ENCODE measurements around the gene AGBL1. TPM values are rescaled to one million over a fixed set of nuclear protein-coding genes. Genes with fewer than 3 reads are reported as not detected.

Gene AGBL1
- total RNA-seq, 6 experiments from 2014 or later, result not detected

DNA sequence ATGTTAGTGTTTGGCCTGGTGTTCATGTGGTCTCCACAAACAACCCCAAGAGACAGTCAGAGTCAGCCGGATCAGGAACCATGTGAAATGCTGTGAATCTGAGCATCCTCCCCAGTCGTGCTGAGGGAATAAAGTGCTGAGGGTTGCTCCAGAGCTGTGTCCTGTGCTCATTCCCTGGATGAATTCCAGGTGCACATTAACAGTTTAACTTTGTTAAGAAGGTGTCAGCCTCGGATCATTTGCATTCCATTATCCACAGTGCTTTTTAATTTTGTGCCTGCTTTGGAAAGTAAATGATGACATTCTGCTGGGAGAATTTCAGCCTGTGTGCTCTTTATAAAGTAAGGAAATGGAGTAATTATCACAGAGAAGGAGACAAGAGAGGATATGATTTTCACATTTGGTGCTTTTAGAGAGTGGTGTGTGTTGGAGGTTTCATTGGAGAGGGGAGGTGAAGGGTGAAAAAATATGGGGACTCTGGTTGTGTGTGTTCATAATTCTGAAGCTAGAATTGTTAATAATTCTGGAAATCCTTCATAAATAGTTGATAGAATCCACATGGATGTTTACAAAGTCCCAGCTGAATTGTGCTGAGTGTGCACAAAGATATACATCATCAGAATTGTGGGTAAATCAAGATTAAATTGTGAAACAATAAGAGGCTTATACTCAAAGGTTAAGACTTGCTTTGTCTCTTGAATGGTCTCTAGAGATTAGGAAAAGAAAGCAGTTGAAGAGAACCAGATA lies 621.4 kb downstream of the AGBL1 start:
- ATAC-seq (no peak), DNase-seq (no peak)
- TF ChIP-seq POLR2A (IDR thresholded peaks at IDR 0.05), result no peak
- TF ChIP-seq, protein P1, sequence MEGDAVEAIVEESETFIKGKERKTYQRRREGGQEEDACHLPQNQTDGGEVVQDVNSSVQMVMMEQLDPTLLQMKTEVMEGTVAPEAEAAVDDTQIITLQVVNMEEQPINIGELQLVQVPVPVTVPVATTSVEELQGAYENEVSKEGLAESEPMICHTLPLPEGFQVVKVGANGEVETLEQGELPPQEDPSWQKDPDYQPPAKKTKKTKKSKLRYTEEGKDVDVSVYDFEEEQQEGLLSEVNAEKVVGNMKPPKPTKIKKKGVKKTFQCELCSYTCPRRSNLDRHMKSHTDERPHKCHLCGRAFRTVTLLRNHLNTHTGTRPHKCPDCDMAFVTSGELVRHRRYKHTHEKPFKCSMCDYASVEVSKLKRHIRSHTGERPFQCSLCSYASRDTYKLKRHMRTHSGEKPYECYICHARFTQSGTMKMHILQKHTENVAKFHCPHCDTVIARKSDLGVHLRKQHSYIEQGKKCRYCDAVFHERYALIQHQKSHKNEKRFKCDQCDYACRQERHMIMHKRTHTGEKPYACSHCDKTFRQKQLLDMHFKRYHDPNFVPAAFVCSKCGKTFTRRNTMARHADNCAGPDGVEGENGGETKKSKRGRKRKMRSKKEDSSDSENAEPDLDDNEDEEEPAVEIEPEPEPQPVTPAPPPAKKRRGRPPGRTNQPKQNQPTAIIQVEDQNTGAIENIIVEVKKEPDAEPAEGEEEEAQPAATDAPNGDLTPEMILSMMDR (IDR thresholded peaks at IDR 0.05), result no peak
- Histone ChIP-seq H3K9me3 (no peaks in the 10 kb centered on the region), H3K4me3 (no peak overlapping the region), H3K4me1 (no peaks in the 10 kb centered on the region), H3K27me3 (no peaks in the 10 kb centered on the region), H3K27ac (no peak overlapping the region), H3K36me3 (no peaks in the 10 kb centered on the region)
- 20% methylated on average over 3 of the region's 3 CpGs for WGBS (ENCODE audit: insufficient coverage, low coverage, low lambda C conversion rate, missing lambda C conversion rate)
- intact Hi-C loops (cut with DNase I), result no loop called here

DNA sequence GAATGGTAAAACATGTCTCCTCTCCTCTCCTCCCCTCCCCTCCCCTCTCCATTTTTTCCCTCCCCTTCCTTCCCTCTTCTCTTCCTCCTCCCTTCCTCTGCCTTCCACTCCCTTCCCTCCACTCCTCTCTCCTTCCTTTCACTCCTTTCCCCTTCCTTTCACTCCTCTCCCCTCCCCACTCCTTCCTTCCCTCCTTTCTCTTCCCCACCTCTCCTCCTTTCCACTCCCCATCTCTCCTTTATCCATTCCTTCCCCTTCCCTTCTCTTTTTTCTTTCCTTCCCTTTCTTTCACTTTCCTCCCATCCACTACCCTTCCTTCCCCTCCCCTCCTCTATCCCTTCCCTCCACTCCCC lies 621.9 kb downstream of the AGBL1 start:
- Histone ChIP-seq H3K9me3 (no peaks in the 10 kb centered on the region), H3K4me1 (no peaks in the 10 kb centered on the region), H3K27me3 (no peaks in the 10 kb centered on the region), H3K27ac (no peak overlapping the region), H3K36me3 (no peaks in the 10 kb centered on the region), H3K4me3 (no peak overlapping the region)
- intact Hi-C loops (cut with DNase I), result no loop called here
- ATAC-seq (no peak), DNase-seq (no peak)
- TF ChIP-seq, protein P1 (IDR thresholded peaks at IDR 0.05), result no peak
- no peak for TF ChIP-seq POLR2A (IDR thresholded peaks at IDR 0.05)

DNA sequence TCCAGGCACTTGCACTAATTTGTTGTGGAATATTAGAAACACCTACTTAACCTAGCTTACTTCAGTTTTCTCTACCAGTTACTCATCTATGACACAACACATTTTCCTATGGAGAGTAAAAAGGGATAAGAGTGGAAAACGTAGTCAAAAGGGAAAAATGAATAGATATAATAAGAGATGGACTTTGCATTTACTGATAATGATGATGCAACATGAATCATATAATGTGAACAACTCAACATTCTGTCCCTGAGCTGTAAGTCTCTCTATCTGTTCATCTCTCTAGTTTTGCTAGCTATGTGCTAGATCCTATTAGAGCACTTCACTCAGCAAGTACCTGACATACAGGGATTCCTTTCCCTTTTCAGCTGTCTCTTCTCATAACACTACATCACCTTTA lies 627.1 kb downstream of the AGBL1 start:
- Histone ChIP-seq H3K36me3 (no peaks in the 10 kb centered on the region), H3K27ac (no peak overlapping the region), H3K4me1 (no peaks in the 10 kb centered on the region), H3K9me3 (no peaks in the 10 kb centered on the region), H3K4me3 (no peak overlapping the region), H3K27me3 (no peaks in the 10 kb centered on the region)
- ATAC-seq, result no peak
- intact Hi-C loops (cut with DNase I), result no loop called here
- DNase-seq, result no peak
- TF ChIP-seq, protein P1 (IDR thresholded peaks at IDR 0.05), result no peak
- no peak for TF ChIP-seq POLR2A (IDR thresholded peaks at IDR 0.05)
- WGBS (ENCODE audit: insufficient coverage, low coverage, low lambda C conversion rate, missing lambda C conversion rate), result 10% methylated on average over 1 of the region's 1 CpG

DNA sequence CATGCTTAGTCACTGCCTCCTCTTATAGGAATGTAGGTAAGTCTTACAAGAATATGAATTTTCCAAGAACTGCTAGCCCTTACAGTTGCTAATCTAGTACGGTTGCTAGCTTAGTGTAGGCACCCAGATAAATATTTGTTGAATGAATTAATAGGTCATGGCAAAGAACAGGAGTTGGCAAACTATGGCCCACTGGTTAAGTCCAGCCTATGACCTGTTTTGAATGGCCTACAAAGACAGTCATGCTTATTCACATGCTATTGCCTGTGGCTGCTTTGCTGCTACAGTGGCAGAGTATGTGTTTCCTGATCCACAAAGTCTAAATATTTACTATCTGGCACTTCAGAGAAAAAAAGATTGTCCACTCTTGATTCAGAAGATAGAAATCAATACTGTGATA lies 631.8 kb downstream of the AGBL1 start:
- Histone ChIP-seq H3K27ac (no peak overlapping the region), H3K4me1 (no peaks in the 10 kb centered on the region), H3K27me3 (no peaks in the 10 kb centered on the region), H3K36me3 (no peaks in the 10 kb centered on the region), H3K4me3 (no peak overlapping the region), H3K9me3 (no peaks in the 10 kb centered on the region)
- 55% methylated on average over 1 of the region's 1 CpG for WGBS (ENCODE audit: insufficient coverage, low coverage, low lambda C conversion rate, missing lambda C conversion rate)
- DNase-seq (no peak), ATAC-seq (no peak)
- TF ChIP-seq POLR2A (IDR thresholded peaks at IDR 0.05), result no peak
- TF ChIP-seq, protein P1 (IDR thresholded peaks at IDR 0.05), result no peak
- intact Hi-C loops (cut with DNase I), result no loop called here

DNA sequence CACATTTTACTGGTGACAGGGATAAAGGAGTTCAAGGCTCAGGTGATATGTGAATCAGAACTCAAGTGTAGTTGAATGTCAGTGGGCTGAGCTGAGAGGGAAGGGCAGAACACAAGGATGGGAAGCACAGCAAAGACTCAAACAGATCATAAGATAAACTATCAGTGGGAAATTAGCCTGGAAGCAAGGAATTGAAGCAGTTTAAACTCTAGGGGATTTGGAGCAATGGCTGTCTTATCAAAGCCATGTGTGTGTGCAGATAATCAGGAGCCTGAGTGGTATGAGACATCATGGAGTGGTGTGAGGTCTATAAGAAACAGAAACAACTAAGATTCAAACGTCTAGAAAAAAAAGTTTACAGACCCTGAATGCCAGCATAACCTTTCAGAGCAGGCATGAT lies 634.6 kb downstream of the AGBL1 start:
- H3K4me1 ChIP-seq, result no peaks in the 10 kb centered on the region
- intact Hi-C loops (cut with DNase I), result no loop called here
- no peaks in the 10 kb centered on the region for H3K27me3 ChIP-seq
- H3K4me3 ChIP-seq, result no peak overlapping the region
- ATAC-seq (no peak), DNase-seq (no peak)
- no peaks in the 10 kb centered on the region for H3K9me3 ChIP-seq
- H3K27ac ChIP-seq, result no peak overlapping the region
- TF ChIP-seq POLR2A (IDR thresholded peaks at IDR 0.05), result no peak
- TF ChIP-seq, protein P1 (IDR thresholded peaks at IDR 0.05), result no peak
- WGBS (ENCODE audit: insufficient coverage, low coverage, low lambda C conversion rate, missing lambda C conversion rate), result 6% methylated on average over 1 of the region's 1 CpG
- H3K36me3 ChIP-seq, result no peaks in the 10 kb centered on the region

Data from right lobe of liver (tissue), 6 donors.